Stimulated activated naive CD4-positive, alpha-beta T cell treated with Interleukin-2 at 50 U/mL for 16 hours (primary cell): ENCODE results near the gene COX20.

ENCODE experiments used
- DNase-seq: peaks from one replicate; lab custom pipeline; 2025; lab: John Stamatoyannopoulos, UW

The COX20 gene

DNA sequence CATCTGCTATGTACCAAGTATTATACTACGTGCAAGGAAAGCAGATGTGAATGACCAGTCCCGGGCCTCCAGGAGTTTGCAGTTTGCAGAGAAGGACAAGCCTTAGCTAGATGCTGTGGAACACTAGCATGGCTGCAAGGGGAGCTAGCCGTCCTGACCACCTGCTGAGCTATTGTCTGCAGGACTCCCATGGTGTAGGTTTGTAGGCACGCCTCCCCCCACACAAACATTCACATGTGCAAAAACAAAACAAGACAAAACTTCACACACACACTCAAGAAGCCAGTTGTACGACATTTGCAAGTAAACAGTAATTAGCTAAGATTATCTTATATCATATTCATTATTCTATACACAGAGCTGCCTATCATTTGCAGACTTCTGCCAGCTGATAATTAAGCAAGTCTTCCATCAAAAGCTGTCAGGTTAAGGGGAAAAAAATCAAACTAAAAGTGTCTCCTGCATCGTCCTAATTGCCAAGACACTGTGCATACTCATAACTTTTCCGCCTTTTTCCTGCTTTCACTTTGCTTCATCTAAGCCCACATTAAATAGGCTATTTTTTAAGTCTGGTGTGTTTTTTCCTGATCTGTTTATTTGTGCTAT lies 39.6 kb downstream of the COX20 start:
- DNase-seq: no peak

DNA sequence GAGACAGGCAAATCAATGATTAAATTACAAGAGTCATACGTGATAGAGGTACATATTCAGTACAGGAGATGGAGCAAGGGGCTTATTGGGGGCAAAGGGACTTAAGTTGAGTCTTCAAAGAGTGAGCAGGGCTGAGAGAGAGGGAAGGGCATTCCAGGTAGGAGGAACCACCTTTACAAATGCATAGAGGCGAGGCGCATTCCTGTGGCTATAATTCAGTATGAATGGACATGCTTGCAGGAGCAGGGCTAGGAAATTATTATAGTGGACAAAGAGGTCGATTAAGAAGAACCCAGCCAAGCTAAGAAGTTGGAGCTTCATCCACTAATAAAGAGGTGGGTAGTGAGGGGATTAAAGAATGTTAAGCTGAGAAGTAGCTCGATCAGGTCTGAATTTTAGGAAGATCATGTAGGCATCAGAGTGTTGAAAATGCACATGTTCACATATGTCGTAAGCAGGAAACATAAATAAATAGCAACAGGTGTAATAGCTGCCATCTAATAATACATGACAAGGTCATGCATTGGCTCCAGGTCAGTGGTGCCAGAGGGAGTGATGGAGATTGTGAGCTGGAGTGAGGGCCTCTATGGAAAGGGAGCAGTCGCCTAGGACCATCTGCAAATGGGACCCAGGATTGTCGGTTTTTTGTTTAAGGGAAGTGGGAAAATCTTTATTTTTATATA lies 40.9 kb downstream of the COX20 start:
- no peak for DNase-seq

DNA sequence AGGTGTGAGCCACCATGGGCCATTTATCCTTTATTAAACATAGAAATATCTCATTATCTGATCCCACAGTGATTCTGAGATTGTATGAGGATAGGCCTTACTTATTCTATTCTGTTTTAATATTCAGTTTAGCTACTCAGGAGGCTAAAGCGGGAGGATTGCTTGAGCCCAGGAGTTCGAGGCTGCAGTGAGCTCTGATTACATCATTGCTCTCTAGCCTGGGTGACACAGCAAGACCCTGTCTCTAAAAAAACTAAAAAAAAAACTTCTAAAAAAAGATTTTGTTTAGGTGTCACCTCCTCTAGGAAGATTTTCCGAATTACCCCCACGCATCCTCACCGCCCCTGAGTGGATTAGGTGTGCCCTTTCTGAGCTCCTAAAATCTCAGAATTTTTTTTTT lies 43.2 kb downstream of the COX20 start:
- no peak for DNase-seq

DNA sequence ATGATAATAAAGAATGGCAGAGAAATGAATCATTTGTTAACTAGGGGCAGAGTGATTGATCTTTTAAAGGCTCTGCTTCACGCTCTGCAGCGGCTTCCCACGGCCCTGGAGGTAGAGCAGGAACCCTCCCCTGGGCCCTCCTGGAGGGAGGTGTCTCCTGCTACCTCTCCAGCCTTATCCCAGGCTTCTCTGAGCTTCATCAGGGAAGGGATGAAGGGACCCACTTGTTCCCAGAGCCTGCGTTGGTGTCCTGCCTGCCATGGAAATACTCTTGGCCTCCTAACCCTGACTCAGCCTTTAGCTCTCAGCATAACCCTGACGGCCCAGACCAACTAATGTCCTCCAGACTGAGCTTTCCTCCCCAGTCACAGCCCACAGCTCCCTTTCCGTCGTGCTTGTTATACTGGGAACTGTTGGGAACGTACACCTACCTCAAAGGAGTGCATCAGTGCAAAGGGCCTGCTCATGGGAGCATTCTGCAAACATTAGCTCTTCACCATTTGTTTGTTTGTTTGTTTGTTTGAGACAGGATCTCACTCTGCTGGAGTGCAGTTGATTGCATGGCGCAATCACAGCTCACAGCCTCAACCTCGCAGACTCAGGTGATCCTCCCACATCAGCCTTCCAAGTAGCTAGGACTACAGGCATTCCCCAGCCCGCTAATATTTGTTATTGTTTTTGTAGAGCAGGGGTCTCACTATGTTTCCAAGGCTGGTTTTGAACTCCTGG lies 46.3 kb downstream of the COX20 start:
- no peak for DNase-seq

DNA sequence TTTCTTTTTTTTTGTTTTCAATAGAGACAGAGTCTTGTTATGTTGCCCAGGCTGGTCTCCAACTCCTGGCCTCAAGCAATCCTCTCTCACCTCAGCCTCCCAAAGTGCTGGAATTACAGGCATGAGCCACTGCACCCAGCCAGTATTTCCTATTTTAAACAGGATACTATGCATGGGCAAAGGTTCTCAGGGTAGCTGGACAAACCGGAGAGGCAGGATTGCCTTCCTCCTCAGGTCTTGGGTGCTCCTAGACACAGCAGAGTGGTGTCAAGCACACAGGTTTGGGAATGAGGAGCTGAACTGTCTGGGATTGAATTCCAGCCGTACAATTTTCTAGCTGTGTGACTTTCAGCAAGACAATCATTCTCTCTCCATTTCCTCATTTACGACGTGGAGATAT lies 51.8 kb downstream of the COX20 start:
- DNase-seq: no peak

DNA sequence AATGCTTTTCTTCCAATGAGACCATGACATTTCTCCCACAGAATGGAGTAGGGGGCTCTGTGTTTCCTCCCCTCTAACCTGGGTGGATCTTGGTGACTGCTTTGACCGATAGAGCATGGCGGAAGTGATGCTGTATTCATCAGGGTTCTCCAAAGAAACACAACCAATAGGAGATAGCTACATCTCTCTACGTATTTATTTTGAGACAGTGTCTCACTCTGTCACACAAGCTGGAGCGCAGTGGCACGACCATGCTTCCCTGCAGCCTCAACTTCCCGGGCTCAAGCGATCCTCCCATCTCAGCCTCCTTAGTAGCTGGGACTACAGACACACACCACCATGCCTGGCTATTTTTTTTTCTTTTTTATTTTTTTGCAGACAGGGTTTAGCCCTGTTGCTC lies 58.4 kb downstream of the COX20 start:
- no peak for DNase-seq
